ENCODE measurements around the gene PRMT9.

Gene PRMT9

GRCh38 chr4:147644471-147644870 is 39.5 kb downstream of the PRMT9 start:
- Mint-ChIP-seq H3K27ac (no peak overlapping the region), H3K9me3 (ENCODE audit: low read depth) (no peaks in the 10 kb centered on the region), H3K4me3 (no peak overlapping the region), H3K27me3 (no peaks in the 10 kb centered on the region), H3K4me1 (ENCODE audit: low read depth) (peaks cover 50% of the 10 kb centered on the region), H3K36me3 (peaks cover 41% of the 10 kb centered on the region)

DNA sequence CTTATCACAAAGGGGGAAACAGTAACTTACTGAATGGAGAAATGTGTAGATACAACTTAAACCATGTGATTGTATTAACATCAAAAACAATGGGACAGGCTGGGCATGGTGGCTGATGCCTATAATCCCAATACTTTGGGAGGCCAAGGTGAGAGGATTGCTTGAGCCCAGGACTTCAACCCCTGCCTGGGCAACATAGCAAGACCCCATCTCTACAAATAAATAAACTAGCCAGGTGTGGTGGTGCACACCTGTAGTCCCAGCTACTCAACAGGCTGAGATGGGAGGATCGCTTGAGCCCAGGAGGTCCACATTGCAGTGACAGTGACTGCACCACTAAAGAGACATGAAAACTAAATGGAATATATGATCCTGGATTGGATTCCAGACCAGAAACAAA is 40.3 kb downstream of the PRMT9 start:
- Mint-ChIP-seq H3K4me3 (no peak overlapping the region), H3K27me3 (no peaks in the 10 kb centered on the region), H3K36me3 (peaks cover 40% of the 10 kb centered on the region), H3K4me1 (ENCODE audit: low read depth) (peaks cover 50% of the 10 kb centered on the region), H3K27ac (no peak overlapping the region), H3K9me3 (ENCODE audit: low read depth) (no peaks in the 10 kb centered on the region)

DNA sequence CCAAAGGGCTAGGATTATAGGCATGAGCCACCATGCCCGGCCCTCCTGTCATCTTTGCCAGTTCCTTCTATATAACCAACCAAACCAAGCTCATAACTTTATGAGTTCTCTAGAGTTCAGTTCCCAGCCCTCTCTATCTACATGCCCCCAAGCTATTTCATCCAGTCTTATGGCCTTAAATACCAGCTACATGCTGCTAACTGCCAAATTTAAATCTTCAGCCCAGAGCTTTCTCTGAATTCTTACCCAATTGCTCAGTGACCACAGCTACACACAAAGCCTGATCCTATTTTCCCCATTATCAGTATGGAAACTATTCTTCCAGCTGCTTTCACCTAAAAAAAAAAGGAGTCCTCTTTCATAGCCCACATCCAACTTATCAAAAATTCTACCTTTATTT is 43.6 kb downstream of the PRMT9 start:
- Mint-ChIP-seq H3K27me3 (no peaks in the 10 kb centered on the region), H3K27ac (no peak overlapping the region), H3K4me3 (no peak overlapping the region), H3K9me3 (ENCODE audit: low read depth) (no peaks in the 10 kb centered on the region), H3K4me1 (ENCODE audit: low read depth) (peaks cover 26% of the 10 kb centered on the region), H3K36me3 (peaks cover 49% of the 10 kb centered on the region)

GRCh38 chr4:147639388-147639787 is 44.6 kb downstream of the PRMT9 start:
- H3K36me3 Mint-ChIP-seq = peaks cover 49% of the 10 kb centered on the region
- no peaks in the 10 kb centered on the region for H3K9me3 Mint-ChIP-seq (ENCODE audit: low read depth)
- peak overlapping the region; percentile 38 for H3K4me3 Mint-ChIP-seq
- H3K27ac Mint-ChIP-seq = peak overlapping the region; percentile 46
- peaks cover 20% of the 10 kb centered on the region for H3K4me1 Mint-ChIP-seq (ENCODE audit: low read depth)
- H3K27me3 Mint-ChIP-seq = no peaks in the 10 kb centered on the region

DNA sequence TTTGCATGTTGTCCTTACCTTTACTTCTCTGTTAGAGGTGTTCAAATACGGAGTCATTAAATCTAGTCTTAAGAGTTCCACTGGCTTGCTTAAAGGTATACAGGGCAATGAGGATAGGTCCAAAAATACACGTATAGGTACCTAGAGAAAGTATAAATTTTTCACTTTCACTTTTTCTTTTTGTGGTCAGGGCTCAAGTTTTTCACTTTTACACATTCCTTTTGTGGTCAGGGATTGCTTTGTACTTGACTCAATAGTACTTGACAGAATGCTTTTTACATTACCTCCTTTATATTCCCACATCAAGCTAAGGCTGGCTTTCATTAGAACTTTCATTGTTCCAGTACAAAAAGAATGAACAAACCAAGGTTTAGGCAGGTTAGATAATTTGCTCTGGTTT is 45.0 kb downstream of the PRMT9 start:
- Mint-ChIP-seq H3K9me3 (ENCODE audit: low read depth) (no peaks in the 10 kb centered on the region), H3K27me3 (no peaks in the 10 kb centered on the region), H3K4me1 (ENCODE audit: low read depth) (peaks cover 20% of the 10 kb centered on the region), H3K27ac (peak overlapping the region; percentile 46), H3K36me3 (peaks cover 51% of the 10 kb centered on the region), H3K4me3 (peak overlapping the region; percentile 36)

DNA sequence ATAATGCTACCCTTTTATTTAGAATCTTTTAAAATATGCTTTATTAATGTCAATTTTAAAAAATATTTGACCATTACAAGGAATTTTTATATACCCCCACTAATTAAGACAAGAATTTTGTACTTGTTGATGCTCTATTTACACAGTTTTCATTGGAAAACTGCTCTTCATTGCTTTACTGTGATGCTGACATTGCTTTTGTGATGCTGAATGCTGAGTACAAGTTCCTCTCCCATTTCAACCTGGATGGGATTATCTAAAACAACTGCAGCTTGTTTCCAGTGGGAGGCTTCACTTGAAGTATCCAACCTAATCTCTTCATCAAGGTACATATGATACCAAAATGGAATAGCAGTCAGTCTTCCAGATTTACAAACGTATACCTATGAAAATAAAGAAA is 45.6 kb downstream of the PRMT9 start:
- Mint-ChIP-seq H3K4me1 (ENCODE audit: low read depth) (peaks cover 20% of the 10 kb centered on the region), H3K36me3 (peaks cover 52% of the 10 kb centered on the region), H3K27me3 (no peaks in the 10 kb centered on the region), H3K4me3 (no peak overlapping the region), H3K27ac (no peak overlapping the region), H3K9me3 (ENCODE audit: low read depth) (no peaks in the 10 kb centered on the region)

- H3K36me3 Mint-ChIP-seq = peaks cover 38% of the 10 kb centered on the region
- no peak overlapping the region for H3K4me3 Mint-ChIP-seq
- H3K4me1 Mint-ChIP-seq (ENCODE audit: low read depth) = peaks cover 13% of the 10 kb centered on the region
- no peak overlapping the region for H3K27ac Mint-ChIP-seq
- H3K27me3 Mint-ChIP-seq = no peaks in the 10 kb centered on the region
- no peaks in the 10 kb centered on the region for H3K9me3 Mint-ChIP-seq (ENCODE audit: low read depth)
These were observed 48.6 kb downstream of the PRMT9 start for GRCh38 chr4:147635348-147635747.

DNA sequence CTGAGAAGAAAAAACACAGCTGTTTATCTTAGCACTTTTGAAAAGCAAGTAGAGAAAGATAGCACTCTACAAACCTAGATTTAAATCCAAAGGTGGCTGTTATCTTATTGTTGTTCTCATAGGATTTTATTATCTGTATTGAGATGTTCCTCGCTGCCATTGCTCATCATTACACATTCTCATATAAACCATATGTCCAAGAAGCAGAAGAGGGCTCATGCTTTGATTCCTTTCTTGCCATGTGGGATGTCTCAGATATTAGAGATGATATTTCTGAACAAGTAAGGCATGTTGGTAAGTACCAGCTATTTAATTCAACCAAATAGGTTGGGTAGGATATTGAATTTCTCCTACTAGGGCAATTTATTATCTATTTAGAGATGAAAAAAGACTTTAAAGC is 50.3 kb downstream of the PRMT9 start:
- Mint-ChIP-seq H3K27me3 (no peaks in the 10 kb centered on the region), H3K27ac (no peak overlapping the region), H3K4me1 (ENCODE audit: low read depth) (no peaks in the 10 kb centered on the region), H3K4me3 (no peak overlapping the region), H3K36me3 (peaks cover 31% of the 10 kb centered on the region), H3K9me3 (ENCODE audit: low read depth) (no peaks in the 10 kb centered on the region)

GRCh38 chr4:147633113-147633512 is 50.9 kb downstream of the PRMT9 start:
- Mint-ChIP-seq H3K4me3 (no peak overlapping the region), H3K4me1 (ENCODE audit: low read depth) (no peaks in the 10 kb centered on the region), H3K27ac (no peak overlapping the region), H3K36me3 (peaks cover 28% of the 10 kb centered on the region), H3K9me3 (ENCODE audit: low read depth) (no peaks in the 10 kb centered on the region), H3K27me3 (no peaks in the 10 kb centered on the region)

DNA sequence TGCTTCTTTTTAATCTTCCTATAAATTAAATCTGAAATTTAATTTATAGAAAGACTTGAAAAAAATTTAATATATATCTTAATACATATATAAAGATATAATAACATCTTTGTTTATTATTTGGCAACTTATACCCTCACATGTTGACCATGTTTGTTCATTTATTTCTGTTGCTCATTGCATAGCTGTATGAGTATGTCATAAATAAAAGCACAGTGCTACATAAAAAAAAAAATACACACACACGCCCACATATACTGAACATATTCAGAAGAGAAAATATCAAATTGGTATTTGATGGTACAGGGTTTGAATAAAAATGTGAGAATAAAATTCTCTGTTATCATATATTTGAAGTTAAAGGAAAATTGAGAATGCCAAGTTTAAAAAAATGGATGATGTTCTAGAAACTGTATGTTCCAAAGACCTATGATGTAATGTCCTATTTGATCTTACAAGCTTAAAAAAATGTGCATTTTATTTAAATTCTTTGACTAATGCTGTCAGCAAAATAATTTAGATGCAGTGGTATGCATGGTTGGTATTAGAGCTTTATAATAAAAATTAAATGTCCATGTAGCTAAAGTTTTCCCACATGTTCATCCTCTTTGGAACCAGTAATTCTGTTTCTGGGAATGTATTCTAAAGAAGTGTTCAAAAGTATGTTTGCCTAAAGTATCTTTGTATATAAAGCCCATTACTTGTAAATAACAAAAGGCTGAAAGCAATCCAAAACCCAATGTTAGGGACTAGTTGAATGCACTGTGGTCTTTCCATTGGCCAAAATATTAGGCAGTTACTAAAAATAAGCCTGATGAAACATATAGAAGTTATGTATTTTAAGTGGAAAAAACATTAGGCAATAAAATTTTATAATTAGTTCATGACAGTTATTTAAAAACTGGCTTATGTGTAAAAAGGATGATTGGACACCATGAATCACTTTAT is 53.9 kb downstream of the PRMT9 start:
- H3K27ac Mint-ChIP-seq = no peak overlapping the region
- no peaks in the 10 kb centered on the region for H3K27me3 Mint-ChIP-seq
- no peak overlapping the region for H3K4me3 Mint-ChIP-seq
- H3K36me3 Mint-ChIP-seq = peaks cover 20% of the 10 kb centered on the region
- no peaks in the 10 kb centered on the region for H3K9me3 Mint-ChIP-seq (ENCODE audit: low read depth)
- no peaks in the 10 kb centered on the region for H3K4me1 Mint-ChIP-seq (ENCODE audit: low read depth)

DNA sequence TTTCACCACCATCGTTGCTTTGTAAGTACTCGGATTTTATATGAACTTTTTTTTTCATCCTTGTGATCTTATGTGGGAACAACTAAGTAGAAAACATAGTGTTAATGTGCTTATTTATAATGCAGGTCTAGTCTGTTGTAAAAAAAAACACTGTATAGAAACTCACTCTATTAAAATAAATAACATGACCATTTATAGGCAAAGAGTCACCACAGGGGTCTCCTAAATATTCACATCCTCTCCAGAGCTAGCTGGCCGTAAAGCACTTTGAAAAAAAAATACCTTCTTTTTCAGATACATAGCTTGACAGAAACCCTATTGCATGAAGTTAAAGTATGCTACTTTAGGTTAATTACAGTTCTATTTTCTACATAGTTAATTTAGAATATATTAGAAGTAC is 55.5 kb downstream of the PRMT9 start:
- no peak overlapping the region for H3K27ac Mint-ChIP-seq
- H3K4me1 Mint-ChIP-seq (ENCODE audit: low read depth) = peaks cover 5% of the 10 kb centered on the region
- no peak overlapping the region for H3K4me3 Mint-ChIP-seq
- H3K9me3 Mint-ChIP-seq (ENCODE audit: low read depth) = no peaks in the 10 kb centered on the region
- H3K27me3 Mint-ChIP-seq = no peaks in the 10 kb centered on the region
- H3K36me3 Mint-ChIP-seq = peaks cover 14% of the 10 kb centered on the region

GRCh38 chr4:147626903-147627302 is 57.1 kb downstream of the PRMT9 start:
- peak overlapping the region; percentile 18 for H3K27ac Mint-ChIP-seq
- peaks cover 12% of the 10 kb centered on the region for H3K36me3 Mint-ChIP-seq
- H3K4me3 Mint-ChIP-seq = no peak overlapping the region
- H3K9me3 Mint-ChIP-seq (ENCODE audit: low read depth) = no peaks in the 10 kb centered on the region
- H3K27me3 Mint-ChIP-seq = no peaks in the 10 kb centered on the region
- peaks cover 12% of the 10 kb centered on the region for H3K4me1 Mint-ChIP-seq (ENCODE audit: low read depth)

GRCh38 chr4:147625733-147626132 is 58.2 kb downstream of the PRMT9 start:
- H3K4me1 Mint-ChIP-seq (ENCODE audit: low read depth) = peaks cover 20% of the 10 kb centered on the region
- no peaks in the 10 kb centered on the region for H3K27me3 Mint-ChIP-seq
- no peaks in the 10 kb centered on the region for H3K9me3 Mint-ChIP-seq (ENCODE audit: low read depth)
- peaks cover 12% of the 10 kb centered on the region for H3K36me3 Mint-ChIP-seq
- no peak overlapping the region for H3K27ac Mint-ChIP-seq
- no peak overlapping the region for H3K4me3 Mint-ChIP-seq

- H3K36me3 Mint-ChIP-seq = peaks cover 8% of the 10 kb centered on the region
- H3K4me1 Mint-ChIP-seq (ENCODE audit: low read depth) = peaks cover 42% of the 10 kb centered on the region
- no peaks in the 10 kb centered on the region for H3K27me3 Mint-ChIP-seq
- no peaks in the 10 kb centered on the region for H3K9me3 Mint-ChIP-seq (ENCODE audit: low read depth)
- H3K27ac Mint-ChIP-seq = no peak overlapping the region
- H3K4me3 Mint-ChIP-seq = peak overlapping the region; percentile 70
These were observed 63.6 kb downstream of the PRMT9 start for GRCh38 chr4:147620315-147620714.

DNA sequence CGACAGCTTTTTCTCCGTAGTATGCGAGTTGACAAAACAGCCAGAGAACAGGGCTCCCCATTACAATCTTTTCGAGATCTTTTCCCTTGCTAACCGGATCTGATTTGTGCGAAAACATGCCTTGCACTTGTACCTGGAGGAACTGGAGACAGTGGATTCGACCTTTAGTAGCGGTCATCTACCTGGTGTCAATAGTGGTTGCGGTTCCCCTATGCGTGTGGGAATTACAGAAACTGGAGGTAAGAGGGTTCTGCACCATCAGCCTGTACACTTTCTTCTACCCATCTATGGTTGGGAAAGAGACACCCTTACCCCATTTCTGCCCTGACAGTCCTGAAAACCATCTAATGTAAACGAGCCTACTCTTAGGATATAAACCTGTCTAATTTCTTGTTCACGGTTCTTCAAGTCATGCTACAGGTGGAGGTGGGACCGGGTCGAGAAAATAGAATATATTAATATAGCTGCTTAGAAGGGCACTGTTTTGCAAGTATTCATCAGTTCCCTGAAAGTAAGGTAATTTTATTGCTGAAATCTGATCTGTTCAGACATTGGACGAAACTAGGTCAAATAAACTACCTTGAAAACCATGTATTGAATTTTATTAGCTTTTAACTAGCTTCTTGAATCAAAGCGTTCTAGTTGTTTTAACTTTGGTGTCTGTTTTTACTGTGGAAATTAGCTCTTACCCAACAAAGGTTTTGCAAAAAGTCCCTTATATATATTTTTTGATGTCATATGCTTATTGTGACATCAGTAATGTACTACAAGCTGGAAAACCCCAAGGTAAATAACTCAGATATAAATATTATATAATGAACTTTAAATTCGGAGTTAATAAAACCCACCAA is 65.9 kb downstream of the PRMT9 start:
- Mint-ChIP-seq H3K27me3 (peaks cover 3% of the 10 kb centered on the region), H3K27ac (peak overlapping the region; percentile 90), H3K36me3 (peaks cover 7% of the 10 kb centered on the region), H3K4me3 (peak overlapping the region; percentile 95), H3K4me1 (ENCODE audit: low read depth) (peaks cover 37% of the 10 kb centered on the region), H3K9me3 (ENCODE audit: low read depth) (no peaks in the 10 kb centered on the region)

Measured in activated naive CD8-positive, alpha-beta T cell (primary cell).